Urothelium cell line (cell line): Measurements from ENCODE around the gene TAS1R3.

Experiments
- DNase-seq: peaks from one replicate; pipeline ENCODE4 v3.0.0; 2011; ENCODE audit warnings: low spot score, mixed read lengths
- FAIRE-seq: peaks from 2 replicates; lab custom pipeline; 2011; peaks lifted over from hg19 to GRCh38; lab: Jason Lieb, UNC

TAS1R3 gene

DNA sequence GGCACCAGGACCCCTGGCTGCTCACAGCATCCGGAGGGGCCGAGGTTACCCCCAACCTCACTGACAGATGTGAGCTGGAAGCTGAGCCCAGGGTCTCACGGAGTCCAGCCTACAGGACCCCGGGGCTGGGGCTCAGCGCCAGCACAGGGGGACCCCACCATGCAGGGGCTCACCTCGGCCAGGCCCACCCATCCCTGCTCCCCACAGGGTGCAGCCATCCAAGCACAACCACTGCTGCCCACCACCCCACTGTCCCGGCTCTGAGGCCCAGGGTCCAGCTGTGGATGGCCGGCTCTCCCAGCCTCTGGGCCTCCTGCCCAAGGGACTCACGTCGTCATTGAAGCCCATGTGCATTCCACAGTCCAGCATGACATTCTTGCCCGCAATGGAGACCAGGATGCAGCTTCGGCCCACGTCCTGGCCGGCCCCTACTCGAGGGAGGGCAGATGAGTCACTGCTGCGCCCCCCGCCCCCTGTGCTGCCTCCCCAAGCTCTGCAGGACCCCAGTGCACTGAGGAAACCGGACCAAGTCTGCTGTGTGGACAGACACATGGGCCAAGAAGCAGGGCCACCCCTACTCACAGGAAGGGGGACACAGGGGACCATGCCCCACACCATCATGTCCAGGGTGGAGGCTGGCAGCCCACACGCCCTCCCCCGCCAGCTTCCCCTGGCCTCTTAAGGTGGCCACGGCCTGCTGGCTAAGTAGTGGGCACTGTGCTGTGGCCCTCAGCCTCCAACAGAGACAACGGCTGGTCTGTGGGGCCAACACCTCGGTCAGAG, 10.2 kb upstream of the TAS1R3 start:
- FAIRE-seq = no peak

GRCh38 chr1:1321477-1321876, 9.6 kb upstream of the TAS1R3 start:
- no peak for DNase-seq
- no peak for FAIRE-seq

More for the DNA sequence above, 10.2 kb upstream of the TAS1R3 start:
- no peak for DNase-seq

DNA sequence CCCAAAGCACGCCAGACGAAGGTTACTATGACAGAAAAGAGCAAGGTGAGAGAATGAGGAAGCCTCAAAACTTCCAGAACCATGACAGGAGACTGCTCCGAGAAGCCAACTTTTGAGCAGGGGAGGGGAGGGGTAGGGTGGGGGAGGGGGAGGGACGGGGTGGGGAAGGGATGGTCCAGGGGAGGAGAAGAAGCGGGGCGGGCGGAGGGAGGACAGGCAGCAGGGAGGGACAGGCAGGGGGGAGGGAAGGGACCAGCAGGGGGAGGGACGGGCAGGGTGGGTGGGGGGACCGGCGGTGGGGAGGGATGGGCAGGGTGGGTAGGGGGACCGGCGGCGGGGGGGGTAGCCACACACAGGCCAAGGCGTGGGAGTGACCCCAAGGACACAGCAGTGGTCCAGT, 8.7 kb upstream of the TAS1R3 start:
- no peak for DNase-seq
- FAIRE-seq = no peak

DNA sequence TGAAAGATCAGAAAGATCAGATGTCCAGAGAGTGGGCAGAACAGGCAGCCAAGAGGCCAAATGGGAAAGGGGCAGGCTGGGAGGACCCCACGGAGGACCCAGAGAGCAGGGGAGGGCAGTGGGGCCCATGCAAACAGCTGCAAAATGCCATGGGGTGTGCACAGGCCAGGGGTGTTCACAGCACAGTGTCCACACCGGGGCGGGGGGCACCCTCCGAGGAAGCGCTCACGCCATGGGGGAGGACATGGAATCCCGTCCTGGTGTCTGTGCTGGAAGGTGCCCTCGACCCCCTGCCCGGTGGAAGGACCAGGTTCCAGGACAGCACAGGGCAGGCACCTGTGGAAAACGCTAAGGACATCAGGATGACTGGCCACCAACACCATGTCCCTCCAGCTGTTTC, 8.1 kb upstream of the TAS1R3 start:
- no peak for DNase-seq
- no peak for FAIRE-seq

DNA sequence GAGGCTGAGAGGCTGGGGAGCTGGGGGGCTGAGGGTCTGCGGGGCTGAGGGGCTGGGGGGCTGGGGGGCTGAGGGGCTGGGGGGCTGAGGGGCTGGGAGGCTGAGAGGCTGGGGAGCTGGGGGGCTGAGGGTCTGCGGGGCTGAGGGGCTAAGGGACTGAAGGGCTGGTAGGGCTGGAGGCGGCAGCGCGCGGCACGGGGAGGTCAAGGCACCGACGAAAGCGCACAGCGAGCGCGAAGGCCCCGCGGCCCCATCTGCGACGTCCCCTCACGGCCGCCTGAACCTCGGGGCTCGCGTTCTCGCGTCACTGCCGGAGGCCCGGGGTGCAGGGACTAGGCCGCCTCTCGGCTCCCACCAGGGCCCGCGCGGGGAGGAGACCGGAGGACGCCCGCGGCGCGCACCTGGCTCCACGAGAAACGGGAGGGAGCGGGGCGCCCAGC, 7.0 kb upstream of the TAS1R3 start:
- FAIRE-seq (no peak), DNase-seq (no peak)

- peak; percentile 59 for FAIRE-seq
These were observed 6.4 kb upstream of the TAS1R3 start, which contains the start of the genes CPTP and INTS11 for GRCh38 chr1:1324524-1325287. Gene CPTP, plus strand, starts transcription at chr1:1324802. Its CDS starts 2,109 bp downstream, at chr1:1326911. Gene INTS11, minus strand, starts transcription at chr1:1324660. Its CDS starts 52 bp downstream, at chr1:1324608.

GRCh38 chr1:1325288-1326074, 5.6 kb upstream of the TAS1R3 start:
- no peak for DNase-seq
- no peak for FAIRE-seq

More at GRCh38 chr1:1324524-1325287, 6.4 kb upstream of the TAS1R3 start, which contains the start of the genes CPTP and INTS11:
- peak; percentile 97 for DNase-seq

GRCh38 chr1:1326075-1326605, 4.9 kb upstream of the TAS1R3 start:
- no peak for FAIRE-seq
- DNase-seq = no peak

DNA sequence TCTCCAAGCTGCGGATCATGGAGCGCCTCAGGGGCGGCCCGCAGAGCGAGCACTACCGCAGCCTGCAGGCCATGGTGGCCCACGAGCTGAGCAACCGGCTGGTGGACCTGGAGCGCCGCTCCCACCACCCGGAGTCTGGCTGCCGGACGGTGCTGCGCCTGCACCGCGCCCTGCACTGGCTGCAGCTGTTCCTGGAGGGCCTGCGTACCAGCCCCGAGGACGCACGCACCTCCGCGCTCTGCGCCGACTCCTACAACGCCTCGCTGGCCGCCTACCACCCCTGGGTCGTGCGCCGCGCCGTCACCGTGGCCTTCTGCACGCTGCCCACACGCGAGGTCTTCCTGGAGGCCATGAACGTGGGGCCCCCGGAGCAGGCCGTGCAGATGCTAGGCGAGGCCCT, 3.8 kb upstream of the TAS1R3 start:
- FAIRE-seq = no peak
- no peak for DNase-seq

GRCh38 chr1:1328254-1328653, 2.8 kb upstream of the TAS1R3 start:
- no peak for DNase-seq
- FAIRE-seq = no peak

DNA sequence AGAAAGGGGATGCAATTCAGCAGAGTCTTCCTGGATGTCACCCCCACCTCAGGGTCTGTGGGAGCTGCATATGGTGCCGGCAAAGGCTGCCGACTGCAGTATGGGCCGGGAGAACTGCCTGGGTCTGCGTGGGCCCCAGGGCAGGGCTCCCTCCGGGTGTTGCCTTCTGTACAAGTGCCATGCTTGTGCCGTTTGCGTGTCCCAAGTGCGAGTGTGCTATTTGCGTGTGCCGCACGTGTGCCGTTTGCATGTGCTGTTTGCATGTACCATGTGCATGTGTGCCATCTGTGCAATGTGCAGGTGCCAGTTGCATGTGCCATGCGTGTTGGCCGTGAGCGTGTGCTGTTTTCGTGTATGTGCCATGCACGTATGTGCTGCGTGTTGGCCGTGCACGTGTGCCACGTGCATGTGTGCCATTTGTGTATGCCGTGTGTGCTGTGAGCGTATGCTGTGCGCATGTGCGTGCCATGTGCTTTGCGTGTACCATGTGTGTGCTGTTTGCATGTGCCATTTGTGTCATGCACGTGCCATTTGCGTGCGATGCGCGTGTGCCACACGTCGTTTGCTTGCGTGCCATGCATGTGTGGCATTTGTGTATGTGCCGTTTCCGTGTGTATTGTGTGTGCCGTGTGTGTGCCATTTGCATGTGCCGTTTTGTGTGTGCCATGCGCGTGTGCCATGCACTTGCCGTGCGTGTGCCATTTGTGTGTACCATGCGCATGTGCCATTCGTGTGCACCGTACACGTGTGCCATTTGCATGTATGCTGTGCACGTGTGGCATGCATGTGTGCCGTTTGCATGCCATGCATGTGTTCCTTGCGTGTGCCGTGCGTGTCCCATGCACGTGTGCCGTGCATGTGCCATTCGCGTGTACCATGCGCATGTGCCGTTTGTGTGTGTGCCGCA, 1.5 kb upstream of the TAS1R3 start:
- DNase-seq = no peak
- FAIRE-seq = peak; percentile 87

DNA sequence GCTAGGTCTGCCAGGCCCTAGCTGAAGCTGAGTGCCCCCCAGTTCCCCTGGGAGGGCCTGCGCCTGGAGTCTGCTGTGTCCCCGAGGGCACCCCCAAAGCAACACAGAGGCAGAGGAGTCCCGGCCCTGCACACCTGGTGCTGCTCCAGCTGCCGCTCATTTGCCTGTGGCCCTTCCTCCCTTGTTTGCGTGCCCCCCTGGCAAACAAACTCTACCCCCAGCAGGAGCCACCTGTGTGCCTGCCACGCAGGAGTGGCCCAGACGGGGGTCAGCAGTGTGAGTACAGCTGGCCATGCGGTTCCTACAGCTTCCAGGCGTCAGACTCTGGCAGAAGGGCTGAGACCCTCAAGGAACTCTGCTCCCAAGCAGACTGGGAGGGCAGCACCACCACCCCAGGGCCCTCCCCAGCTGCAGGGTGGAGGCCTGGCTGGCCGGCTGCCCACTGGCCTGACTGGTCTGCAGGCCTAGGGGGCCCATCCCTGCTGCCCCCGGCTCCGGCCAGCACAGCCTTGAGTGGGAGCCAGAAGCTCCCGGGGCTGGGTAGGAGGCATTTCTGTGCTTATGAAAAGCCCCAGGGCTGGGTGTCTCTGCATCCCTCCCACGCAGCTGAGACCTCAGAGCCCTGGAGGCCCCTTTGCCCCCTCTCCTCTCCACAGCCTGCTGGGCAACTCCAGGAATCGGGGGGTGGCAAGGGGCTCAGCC, 563 bp upstream of the TAS1R3 start:
- FAIRE-seq (no peak), DNase-seq (no peak)

GRCh38 chr1:1332031-1332755, 1.1 kb downstream of the TAS1R3 start:
- DNase-seq (no peak), FAIRE-seq (no peak)

GRCh38 chr1:1332774-1333480, 1.8 kb downstream of the TAS1R3 start:
- DNase-seq (no peak), FAIRE-seq (no peak)

- no peak for DNase-seq
- no peak for FAIRE-seq
These were observed 2.6 kb downstream of the TAS1R3 start for GRCh38 chr1:1333551-1334241.

DNA sequence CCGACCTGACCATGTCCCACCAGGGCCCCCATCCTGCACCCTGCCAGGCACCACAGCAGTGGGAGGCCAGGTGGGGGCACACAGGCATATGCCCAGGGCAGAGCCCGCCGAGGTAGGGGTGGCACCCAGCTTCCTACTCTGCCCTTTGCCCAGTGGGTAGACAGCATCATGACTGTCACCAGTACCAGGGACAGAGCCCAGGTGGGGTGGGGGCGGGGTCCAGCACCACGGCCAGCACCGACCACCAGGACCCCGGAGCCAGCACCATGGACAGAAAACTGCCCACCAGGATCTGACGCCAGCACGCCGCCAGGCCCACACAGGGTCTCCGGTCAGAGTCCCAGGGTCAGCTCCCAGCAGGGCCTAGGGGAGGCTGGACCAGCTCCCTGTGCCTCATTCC, 3.8 kb downstream of the TAS1R3 start:
- no peak for FAIRE-seq
- DNase-seq = no peak

DNA sequence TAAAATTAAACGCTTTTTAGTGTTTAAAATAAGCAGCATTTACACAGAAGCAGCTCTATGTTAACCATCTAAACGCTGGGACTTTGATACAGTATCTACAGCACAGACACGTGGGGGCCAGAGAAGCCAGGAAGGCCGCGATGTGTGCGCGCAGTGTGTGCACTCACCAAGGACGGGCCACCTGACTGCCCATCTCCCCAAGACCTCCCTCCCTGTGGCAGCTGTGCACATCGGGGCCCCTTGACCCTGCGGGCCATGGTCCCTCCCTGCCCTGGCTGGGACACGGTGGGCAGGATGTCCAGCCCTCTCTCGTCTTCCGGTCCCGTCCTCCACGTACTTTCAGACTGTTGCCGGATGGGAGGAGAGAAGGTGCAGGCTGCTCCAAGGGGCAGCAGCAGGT, 4.2 kb downstream of the TAS1R3 start:
- FAIRE-seq (no peak), DNase-seq (no peak)
